Fibroblast of skin of scalp (primary cell): ENCODE data around the gene ERICH4. TPM values are rescaled to one million over a fixed set of nuclear protein-coding genes. Genes with fewer than 3 reads are reported as not detected.
A peak's percentile ranks its signal among the peaks of the same experiment; 100 is the strongest.
"Not testable (repeated sequence)": the region's sequence is repeated elsewhere in the genome, so short reads cannot be mapped to it uniquely, and the experiment has no call there.

Source experiments
- DNase-seq: peaks from one replicate; pipeline ENCODE4 v3.0.0-alpha.2; 2013
- polyA plus RNA-seq, 2 experiments: library from polyadenylated mRNA; unstranded; fragments of 120-200 nt; gene quantifications; one replicate each; pipeline ENCODE4 v1.2.1, GENCODE V29; 2013; ENCODE audit not compliant: insufficient read length in 2 of 2

The ERICH4 gene, protein sequence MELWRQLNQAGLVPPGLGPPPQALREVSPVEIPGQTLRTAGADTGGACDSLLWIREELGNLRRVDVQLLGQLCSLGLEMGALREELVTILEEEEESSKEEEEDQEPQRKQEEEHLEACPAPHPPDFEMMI
- polyA plus RNA-seq (2013, experiment 1 of 2; ENCODE audit: insufficient read length) = not detected
- not detected for polyA plus RNA-seq (2013, experiment 2 of 2; ENCODE audit: insufficient read length)

- no peak for DNase-seq
Measured at GRCh38 chr19:41442473-41443355, at the start of gene ERICH4. TSS of gene ERICH4 (plus strand) at chr19:41443156. CDS start at chr19:41443170, 14 bp downstream.

DNA sequence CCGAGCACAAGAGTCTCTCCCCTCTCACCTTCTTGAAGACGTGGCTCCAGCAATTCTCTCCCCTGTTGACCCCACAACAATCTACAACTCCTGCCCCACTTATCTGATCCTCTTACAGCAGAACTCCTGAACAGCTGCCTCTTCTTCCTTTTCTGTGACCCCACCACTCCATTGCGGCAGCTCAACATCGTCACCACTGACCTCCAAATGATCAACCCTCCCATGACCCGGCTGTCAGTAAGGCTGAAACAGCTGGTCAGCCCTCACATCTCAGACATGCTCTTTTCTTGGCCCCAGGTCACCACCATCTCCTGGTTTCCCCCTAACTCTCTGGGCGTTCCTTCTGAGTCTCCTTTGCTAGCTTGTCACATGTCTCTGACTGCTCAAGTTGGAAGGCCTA is 47.6 kb upstream of the ERICH4 start:
- no peak for DNase-seq

GRCh38 chr19:41397086-41398049 is 45.6 kb upstream of the ERICH4 start, which contains the start of the genes BCKDHA and EXOSC5:
TSS of gene BCKDHA (plus strand) at chr19:41397818. CDS start at chr19:41397828, 10 bp downstream.
TSS of gene EXOSC5 (minus strand) at chr19:41397359. CDS start at chr19:41397328, 31 bp downstream.
- DNase-seq = peak; percentile 100

- no peak for DNase-seq
Measured at GRCh38 chr19:41398050-41398418, 44.9 kb upstream of the ERICH4 start.

GRCh38 chr19:41398598-41398997 is 44.4 kb upstream of the ERICH4 start:
- no peak for DNase-seq

- DNase-seq = no peak
Measured at GRCh38 chr19:41399091-41399490, 43.9 kb upstream of the ERICH4 start.

GRCh38 chr19:41399525-41399924 is 43.4 kb upstream of the ERICH4 start:
- DNase-seq = no peak

DNA sequence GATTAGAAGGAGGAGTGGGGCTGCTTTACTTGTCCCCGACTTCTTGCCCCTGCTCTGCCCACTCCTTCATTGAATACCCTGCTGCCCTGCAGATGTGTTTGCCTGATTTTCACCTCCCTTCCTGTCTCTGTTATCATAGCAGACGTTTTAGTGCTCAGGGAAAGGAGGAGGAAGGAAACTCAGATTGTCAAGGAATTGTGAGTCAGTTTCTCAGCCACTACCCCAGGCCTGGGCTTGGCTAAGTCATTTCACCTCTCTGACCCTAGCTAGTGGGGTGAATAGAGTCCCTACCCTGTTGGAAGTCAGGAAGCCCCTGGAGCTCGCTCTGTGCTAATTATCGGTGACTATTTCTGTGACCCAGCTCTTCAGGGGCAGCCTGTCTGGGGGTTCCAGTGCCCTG is 41.5 kb upstream of the ERICH4 start:
- no peak for DNase-seq

GRCh38 chr19:41402010-41402409 is 40.9 kb upstream of the ERICH4 start:
- no peak for DNase-seq

DNA sequence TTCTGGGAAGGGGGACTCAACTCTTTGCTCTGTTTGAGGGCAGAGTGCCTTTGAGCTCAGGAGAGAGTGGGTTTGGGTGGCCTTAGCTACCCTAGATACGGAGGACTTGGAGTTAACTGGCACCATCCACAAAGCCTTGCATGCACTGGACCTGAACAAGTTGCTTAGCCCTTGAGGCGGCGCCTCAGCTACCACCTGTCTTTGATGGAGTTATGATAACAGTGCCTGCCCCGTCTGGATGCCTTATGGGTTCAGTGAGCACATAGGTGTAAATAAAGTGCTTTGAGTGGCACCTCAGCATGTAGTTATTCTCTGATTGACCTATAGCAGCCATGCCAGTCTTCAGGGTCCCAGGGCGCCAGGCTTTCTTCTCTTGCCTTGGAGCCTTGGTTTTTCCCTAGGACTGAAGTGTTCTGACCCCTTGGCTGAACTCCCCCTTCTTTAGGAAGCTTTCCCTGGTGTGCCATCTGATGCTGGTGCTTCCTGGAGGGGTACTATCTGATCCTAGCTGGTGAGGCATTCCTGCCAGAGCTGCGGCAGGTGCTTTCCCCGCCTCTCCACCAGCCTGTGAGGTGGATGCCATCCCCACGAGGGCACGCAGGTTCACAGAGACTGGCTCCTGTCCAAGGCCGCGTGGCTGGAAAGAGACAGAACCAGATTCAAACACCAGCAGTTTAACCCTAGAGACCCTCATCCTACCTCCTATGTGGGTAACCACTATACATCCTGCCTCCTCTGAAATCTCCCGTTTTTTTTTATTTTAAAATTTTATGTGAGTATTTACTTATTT is 39.6 kb upstream of the ERICH4 start:
- no peak for DNase-seq

DNA sequence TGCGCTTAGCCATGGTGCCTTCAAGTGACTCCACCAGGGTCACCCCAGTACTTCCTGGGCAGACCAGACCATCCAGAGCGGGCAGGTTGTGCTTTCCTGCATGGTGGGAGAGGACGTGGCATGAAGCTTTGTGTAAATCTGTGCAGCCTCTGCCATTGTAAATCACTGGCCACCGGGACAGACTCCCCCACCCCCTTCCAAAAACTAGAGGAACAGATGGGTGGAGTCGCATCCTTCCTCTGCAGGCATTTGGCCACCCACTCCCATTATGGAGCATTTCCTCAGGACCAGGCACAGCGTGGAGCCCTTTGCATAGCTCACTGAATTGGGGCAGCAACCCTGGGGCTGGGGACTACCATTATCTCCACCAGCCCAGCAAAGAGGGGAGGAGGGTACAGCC is 37.2 kb upstream of the ERICH4 start:
- no peak for DNase-seq

GRCh38 chr19:41407271-41407670 is 35.7 kb upstream of the ERICH4 start:
- no peak for DNase-seq

- no peak for DNase-seq
Measured at GRCh38 chr19:41408256-41408655, 34.7 kb upstream of the ERICH4 start.

DNA sequence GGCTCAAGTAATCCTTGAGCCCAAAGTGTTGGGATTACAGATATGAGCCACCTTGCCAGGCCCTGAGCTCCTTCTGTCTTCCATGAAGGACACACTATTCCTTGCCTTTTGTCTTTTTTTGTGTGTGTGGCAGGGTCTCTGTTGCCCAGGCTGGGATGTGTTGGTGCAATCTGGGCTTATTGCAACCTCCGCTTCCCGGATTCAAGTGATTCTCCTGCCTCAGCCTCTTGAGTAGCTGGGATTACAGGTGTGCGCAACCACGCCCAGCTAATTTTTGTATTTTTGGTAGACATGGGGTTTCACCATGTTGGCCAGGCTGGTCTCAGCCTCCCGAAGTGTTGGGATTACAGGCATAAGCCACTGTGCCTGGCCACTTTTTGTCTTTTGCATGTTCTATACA is 34.1 kb upstream of the ERICH4 start:
- DNase-seq = not testable (repeated sequence)

GRCh38 chr19:41409288-41409687 is 33.7 kb upstream of the ERICH4 start:
- DNase-seq = no peak

DNA sequence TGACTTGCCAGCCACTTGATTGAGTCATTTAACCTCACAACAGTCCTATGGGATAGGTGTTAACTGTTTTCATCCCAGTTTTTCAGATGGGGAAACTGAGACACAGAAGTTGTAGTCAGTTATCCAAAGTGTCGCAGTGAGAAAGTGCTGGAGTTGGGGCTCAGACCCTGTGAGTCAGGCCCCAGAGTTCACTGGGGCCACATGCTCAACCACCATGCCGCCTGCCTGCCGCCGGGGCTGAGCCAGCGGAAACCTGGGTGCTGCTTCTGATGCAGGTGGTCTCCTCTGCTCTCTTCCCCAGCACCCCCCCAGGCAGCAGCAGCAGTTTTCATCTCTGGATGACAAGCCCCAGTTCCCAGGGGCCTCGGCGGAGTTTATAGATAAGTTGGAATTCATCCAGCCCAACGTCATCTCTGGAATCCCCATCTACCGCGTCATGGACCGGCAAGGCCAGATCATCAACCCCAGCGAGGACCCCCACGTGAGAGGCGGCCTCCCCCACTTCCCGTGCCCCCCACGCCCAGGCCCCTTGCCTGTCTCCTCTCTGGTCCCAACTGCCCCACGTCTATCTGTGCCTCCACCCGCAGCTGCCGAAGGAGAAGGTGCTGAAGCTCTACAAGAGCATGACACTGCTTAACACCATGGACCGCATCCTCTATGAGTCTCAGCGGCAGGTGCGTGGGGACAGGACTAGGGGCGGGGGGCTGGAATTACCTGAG is 32.5 kb upstream of the ERICH4 start:
- DNase-seq = no peak

- no peak for DNase-seq
Measured at GRCh38 chr19:41411100-41411967, 31.6 kb upstream of the ERICH4 start.

GRCh38 chr19:41411968-41412265 is 31.0 kb upstream of the ERICH4 start:
- no peak for DNase-seq

DNA sequence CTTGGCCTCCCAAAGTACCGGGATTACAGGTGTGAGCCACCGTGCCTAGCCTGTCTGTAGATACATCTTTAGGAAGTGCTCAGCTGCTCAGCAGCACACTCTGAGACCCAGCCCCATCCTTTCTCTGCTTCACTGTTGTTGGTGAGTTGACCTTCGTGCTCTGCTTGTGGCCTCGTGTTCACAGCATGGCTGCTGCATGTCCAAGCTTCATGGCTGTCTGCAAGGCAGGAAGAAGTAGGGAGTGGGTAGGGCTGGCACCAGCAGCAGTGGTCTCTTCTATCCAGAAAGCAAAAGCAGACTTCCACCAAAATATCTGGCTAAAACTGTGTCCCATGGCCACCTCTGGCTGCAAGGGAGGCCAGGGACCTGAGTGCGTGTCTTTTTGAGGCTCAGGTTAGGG is 30.0 kb upstream of the ERICH4 start:
- no peak for DNase-seq

GRCh38 chr19:41413947-41414346 is 29.0 kb upstream of the ERICH4 start:
- DNase-seq = no peak
